A549 (cell line): Measurements from ENCODE around the gene SEC63.

Experiments
- CHD4 ChIP-seq: fragments of 200-600 bp; sonication (generic); IDR thresholded peaks from 2 replicates; pipeline ENCODE4 v1.6.1; 2016; ENCODE audit warnings: antibody characterized with exemption, mild to moderate bottlenecking, borderline replicate concordance
- CTCF ChIP-seq: fragments of >200 bp; sonication (Bioruptor Twin); formaldehyde crosslinking; IDR thresholded peaks from 3 replicates; pipeline ENCODE4 v1.5.1; 2016
- EP300 ChIP-seq, 2 experiments: fragments of >200 bp; sonication (Bioruptor Twin); formaldehyde crosslinking; IDR thresholded peaks; 2 replicates in 1 of 2; 3 replicates in 1 of 2; pipeline ENCODE4 v1.6.1; 2016 to 2017
- HDAC2 ChIP-seq: fragments of 200-600 bp; sonication (generic); IDR thresholded peaks from 2 replicates; pipeline ENCODE4 v1.6.1; 2016
- MAZ ChIP-seq: fragments of 150-350 bp; IDR thresholded peaks from 2 replicates; pipeline ENCODE4 v1.6.1; 2014; ENCODE audit warnings: antibody characterized with exemption, low read depth, low read length, borderline replicate concordance
- NFE2L2 ChIP-seq: fragments of 150-350 bp; conservative IDR thresholded peaks from 2 replicates; pipeline ENCODE4 v1.6.1; 2014; ENCODE audit warnings: low read length

DNA sequence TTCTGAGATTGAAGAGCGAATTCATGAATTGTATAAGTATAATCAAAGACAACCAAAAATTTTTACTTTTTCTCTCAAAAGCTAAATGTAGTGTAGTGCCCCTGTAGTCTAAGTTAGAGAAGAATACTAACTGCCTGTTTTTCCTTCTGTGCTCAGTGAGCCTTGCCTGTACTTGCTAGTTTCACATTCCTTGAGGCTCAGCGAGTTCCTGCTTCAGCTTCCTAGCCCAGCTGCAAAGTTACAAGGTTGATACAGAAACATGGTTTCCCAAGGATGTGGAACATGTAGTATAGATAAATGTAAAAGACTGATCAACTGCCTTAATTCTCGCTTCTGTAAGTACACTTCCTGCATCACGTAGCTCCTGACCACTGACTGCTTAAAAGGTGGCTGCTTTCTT, 33.1 kb upstream of the SEC63 start:
- TF ChIP-seq HDAC2, result no peak
- no peak for TF ChIP-seq CTCF
- TF ChIP-seq EP300 (IDR thresholded peaks at IDR 0.05), result no peak
- TF ChIP-seq CHD4, result no peak
- TF ChIP-seq MAZ, result no peak
- no peak for TF ChIP-seq NFE2L2
